Endothelial cell (in vitro differentiated cells): ENCODE results near the gene ZNF70. TPM values are rescaled to one million over a fixed set of nuclear protein-coding genes. Genes with fewer than 3 reads are reported as not detected.

ENCODE experiments used
- DNase-seq: peaks from one replicate; pipeline ENCODE4 v3.0.0; 2021; ENCODE audit warnings: low spot score
- H3K27ac Mint-ChIP-seq: one replicate; pipeline ENCODE4 v1.8.0; 2021; ENCODE audit warnings: mixed read lengths, inconsistent platforms; ENCODE audit not compliant: unreplicated experiment
- H3K27me3 Mint-ChIP-seq: one replicate; pipeline ENCODE4 v1.8.0; 2021; ENCODE audit warnings: mild to moderate bottlenecking, moderate library complexity, mixed read lengths, inconsistent platforms; ENCODE audit not compliant: unreplicated experiment
- H3K36me3 Mint-ChIP-seq: one replicate; pipeline ENCODE4 v1.8.0; 2021; ENCODE audit warnings: mild to moderate bottlenecking, low read depth, mixed read lengths, inconsistent platforms; ENCODE audit not compliant: unreplicated experiment
- H3K4me1 Mint-ChIP-seq: one replicate; pipeline ENCODE4 v1.8.0; 2021; ENCODE audit warnings: mild to moderate bottlenecking, mixed read lengths, inconsistent platforms; ENCODE audit not compliant: unreplicated experiment
- H3K4me3 Mint-ChIP-seq: one replicate; pipeline ENCODE4 v1.8.0; 2021; ENCODE audit warnings: mild to moderate bottlenecking, mixed read lengths, inconsistent platforms; ENCODE audit not compliant: unreplicated experiment
- H3K9me3 Mint-ChIP-seq: one replicate; pipeline ENCODE4 v1.8.0; 2021; ENCODE audit warnings: mixed read lengths, inconsistent platforms; ENCODE audit not compliant: unreplicated experiment
- CTCF ChIP-seq: fragments of 200-600 bp; sonication (generic); IDR thresholded peaks from one replicate; pipeline ENCODE4 v1.5.0; 2021; ENCODE audit warnings: antibody characterized with exemption; ENCODE audit not compliant: unreplicated experiment
- total RNA-seq: library from RNA; stranded (reverse); fragmentation: NEBNext Ultra II Directional; extraction: Animal tissue kit (Norgen Biotek cat#: 25700); gene quantifications from one replicate; pipeline ENCODE4 v1.2.1, GENCODE V29; 2021; ENCODE audit not compliant: unreplicated experiment

ZNF70 gene
- total RNA-seq, 1 donor from 2014 or later, result 8.0 TPM

- DNase-seq, result no peak
- H3K36me3 Mint-ChIP-seq, result peaks cover 39% of the 10 kb centered on the region
- H3K27me3 Mint-ChIP-seq, result peaks cover 3% of the 10 kb centered on the region
- peaks cover 19% of the 10 kb centered on the region for H3K4me1 Mint-ChIP-seq
- H3K9me3 Mint-ChIP-seq, result no peaks in the 10 kb centered on the region
- TF ChIP-seq CTCF, result no peak
- no peak overlapping the region for H3K4me3 Mint-ChIP-seq
- H3K27ac Mint-ChIP-seq, result no peak overlapping the region
Measured at GRCh38 chr22:23691748-23692423, 59.0 kb downstream of the ZNF70 start.

DNA sequence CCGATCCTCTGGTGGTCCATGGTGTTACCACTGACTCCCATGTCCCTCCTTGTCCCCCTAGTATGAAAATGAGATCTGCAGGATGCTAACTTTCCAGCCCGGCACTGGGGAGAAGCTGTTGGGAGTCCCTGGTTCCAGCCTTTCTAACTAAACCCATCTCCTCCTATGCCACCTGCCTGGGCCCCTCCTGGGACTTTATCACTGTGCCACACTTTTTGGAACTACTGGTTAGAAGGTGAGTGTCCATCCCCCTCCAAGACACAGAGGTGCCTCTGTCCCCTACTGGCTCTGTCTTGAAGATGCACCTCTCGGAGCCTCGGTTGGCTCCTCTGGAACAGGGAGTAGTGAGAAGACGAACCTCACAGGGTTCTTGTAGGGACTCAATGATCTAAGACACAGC is 60.2 kb downstream of the ZNF70 start, which contains the start of gene RGL4:
RGL4 (plus strand) TSS at position 301 of the 400 bp plus-strand sequence. CDS start 1,018 bp downstream, outside the sequence.
- H3K27me3 Mint-ChIP-seq, result peaks cover 3% of the 10 kb centered on the region
- peaks cover 33% of the 10 kb centered on the region for H3K36me3 Mint-ChIP-seq
- no peak within 1 kb of the TSS for H3K27ac Mint-ChIP-seq
- DNase-seq, result no peak
- TF ChIP-seq CTCF, result no peak
- H3K4me1 Mint-ChIP-seq, result peaks cover 9% of the 10 kb centered on the region
- no peaks in the 10 kb centered on the region for H3K9me3 Mint-ChIP-seq
- peak within 1 kb of the TSS; percentile 33 for H3K4me3 Mint-ChIP-seq

GRCh38 chr22:23689414-23689813 is 61.5 kb downstream of the ZNF70 start:
- Mint-ChIP-seq H3K36me3 (peaks cover 29% of the 10 kb centered on the region), H3K4me3 (no peak overlapping the region), H3K4me1 (no peaks in the 10 kb centered on the region), H3K27me3 (peaks cover 2% of the 10 kb centered on the region), H3K27ac (no peak overlapping the region), H3K9me3 (no peaks in the 10 kb centered on the region)
- no peak for DNase-seq
- TF ChIP-seq CTCF, result no peak

Other genes starting within 250 kb of the ZNF70 start
- not detected for gene IGLL1, start 170.8 kb downstream of the ZNF70 start, total RNA-seq
- not detected for gene DRICH1, start 118.8 kb downstream of the ZNF70 start, total RNA-seq
- gene RGL4, start 60.1 kb downstream of the ZNF70 start, total RNA-seq, result 0.15 TPM
- gene VPREB3, start 3.3 kb upstream of the ZNF70 start, total RNA-seq, result not detected
- gene C22orf15, start 11.9 kb upstream of the ZNF70 start, total RNA-seq, result 2.0 TPM
- gene CHCHD10, start 16.9 kb upstream of the ZNF70 start, total RNA-seq, result 55.8 TPM
- 3.4 TPM for gene MMP11, start 21.7 kb upstream of the ZNF70 start, total RNA-seq
- 105 TPM for gene SMARCB1, start 35.9 kb upstream of the ZNF70 start, total RNA-seq
- gene DERL3, start 87.9 kb upstream of the ZNF70 start, total RNA-seq, result 1.3 TPM
- gene SLC2A11, start 106.8 kb upstream of the ZNF70 start, total RNA-seq, result 9.2 TPM
- gene MIF, start 143.3 kb upstream of the ZNF70 start, total RNA-seq, result 306 TPM
- gene GSTT2B, start 210.1 kb upstream of the ZNF70 start, total RNA-seq, result 6.0 TPM
- 1.4 TPM for gene DDTL, start 215.8 kb upstream of the ZNF70 start, total RNA-seq
- 73.5 TPM for gene DDT, start 223.3 kb upstream of the ZNF70 start, total RNA-seq
- gene GSTT2, start 229.0 kb upstream of the ZNF70 start, total RNA-seq, result not detected